DMS153 (cell line): Measurements from ENCODE around the gene IGLL5.

Experiments
- DNase-seq: peaks from one replicate; lab custom pipeline; 2025; lab: John Stamatoyannopoulos, UW

Gene IGLL5

DNA sequence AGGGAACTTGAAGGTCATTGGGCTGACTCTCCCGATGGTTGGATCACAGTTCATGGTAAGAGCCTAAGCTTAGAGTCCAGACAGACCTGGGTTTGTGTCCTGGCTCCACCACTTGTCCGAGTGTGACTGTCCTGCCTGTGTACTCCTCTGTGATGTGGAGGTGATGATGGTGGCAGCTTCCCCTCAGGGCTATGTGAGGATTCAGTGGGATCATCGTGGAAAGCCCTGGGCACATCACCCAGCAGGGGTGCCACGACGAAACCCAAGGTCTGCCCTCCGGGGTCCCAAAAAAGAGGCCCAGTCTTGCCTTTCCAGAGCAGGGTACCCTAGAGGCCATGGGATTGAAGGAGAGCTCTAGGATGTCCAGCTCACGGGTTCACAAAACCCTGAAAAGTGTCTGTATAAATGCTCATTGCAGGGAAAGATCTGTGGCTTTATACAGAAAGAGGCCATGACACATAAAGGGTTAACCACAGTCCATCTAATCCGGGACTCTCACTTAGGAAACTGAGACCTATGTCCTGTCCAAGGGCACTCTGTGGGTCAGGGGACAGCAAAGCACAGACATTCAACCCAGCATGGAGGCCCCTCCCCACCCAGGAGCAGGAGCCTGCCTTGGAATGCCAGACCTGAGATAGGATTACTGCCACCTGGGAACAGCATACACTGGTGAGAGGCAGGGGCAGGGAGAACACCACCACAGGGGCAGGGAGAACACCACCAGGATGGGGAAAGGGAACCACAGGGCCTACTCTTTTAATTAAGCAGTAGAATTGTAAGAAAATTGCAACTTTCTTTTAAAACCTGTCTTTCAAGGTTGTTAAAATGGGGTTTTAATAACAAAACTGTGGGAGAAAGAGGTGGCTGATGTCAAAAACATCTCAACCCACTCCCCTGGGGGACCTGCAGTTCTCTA lies 51.3 kb downstream of the IGLL5 start:
- DNase-seq, result no peak

DNA sequence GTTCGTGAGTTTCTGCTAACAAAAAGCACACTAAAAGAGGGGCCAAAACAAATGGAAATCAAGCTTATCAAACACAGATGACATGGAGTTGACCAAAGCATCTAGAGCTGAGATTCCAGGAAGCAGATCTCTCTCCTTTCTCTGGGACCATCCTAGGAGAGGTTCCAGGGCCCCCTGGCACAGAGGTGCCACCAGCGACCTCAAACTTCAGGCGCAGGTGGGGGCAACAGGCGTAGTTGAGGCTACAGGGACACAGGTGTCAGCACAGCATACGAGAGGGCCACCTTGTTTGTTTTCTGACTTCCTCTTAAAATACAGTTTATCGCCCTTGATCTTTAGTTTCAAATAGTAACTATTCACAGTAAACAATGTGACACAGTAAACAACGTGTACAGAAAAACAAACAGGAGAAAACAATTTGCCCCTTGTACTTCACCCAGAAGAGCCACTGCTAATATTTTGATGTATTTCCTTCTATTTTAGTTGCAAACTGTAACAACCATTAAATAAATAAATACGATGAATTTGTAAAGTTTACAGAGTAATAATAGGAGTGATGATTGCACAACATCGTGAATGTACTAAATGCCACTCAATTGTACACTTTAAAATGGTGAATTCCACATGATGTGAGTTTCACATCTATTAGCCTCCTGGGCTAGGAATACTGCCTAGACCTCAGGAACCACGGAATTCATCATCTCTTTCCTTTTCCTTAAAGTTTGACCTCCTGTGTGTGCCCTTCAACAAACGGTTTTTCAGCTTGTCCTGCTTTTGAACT lies 52.2 kb downstream of the IGLL5 start:
- DNase-seq, result no peak

DNA sequence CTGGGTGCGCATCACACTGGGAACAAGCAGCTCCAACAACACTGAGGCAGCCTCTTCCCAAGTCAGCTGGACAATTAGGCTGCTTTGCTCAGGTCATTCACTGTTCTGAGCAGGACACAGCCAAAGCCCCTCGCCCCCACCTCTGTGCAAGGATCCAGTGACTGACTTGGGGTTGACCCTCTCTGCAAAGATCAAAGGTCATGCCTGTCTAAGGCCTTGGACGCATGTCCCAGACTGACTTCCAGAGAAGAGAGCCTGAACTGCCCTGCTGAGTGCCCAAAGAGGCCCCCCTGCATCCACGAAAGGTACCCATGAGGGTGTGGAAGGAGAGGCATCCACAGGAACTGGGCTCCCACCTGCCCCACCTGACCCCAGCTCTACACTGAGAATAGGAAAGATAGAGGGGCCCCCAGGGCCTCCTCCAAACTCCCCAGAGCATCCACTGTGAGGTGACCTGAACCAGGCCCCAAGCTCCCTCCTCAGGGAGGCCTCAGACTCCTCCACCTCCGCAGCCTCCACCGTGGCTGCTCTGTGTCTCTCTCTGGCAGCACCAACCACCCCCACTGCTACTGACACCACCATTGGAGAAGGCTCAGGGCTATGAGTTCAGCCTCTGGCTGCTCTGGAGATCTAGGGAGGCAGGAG lies 53.5 kb downstream of the IGLL5 start:
- no peak for DNase-seq

DNA sequence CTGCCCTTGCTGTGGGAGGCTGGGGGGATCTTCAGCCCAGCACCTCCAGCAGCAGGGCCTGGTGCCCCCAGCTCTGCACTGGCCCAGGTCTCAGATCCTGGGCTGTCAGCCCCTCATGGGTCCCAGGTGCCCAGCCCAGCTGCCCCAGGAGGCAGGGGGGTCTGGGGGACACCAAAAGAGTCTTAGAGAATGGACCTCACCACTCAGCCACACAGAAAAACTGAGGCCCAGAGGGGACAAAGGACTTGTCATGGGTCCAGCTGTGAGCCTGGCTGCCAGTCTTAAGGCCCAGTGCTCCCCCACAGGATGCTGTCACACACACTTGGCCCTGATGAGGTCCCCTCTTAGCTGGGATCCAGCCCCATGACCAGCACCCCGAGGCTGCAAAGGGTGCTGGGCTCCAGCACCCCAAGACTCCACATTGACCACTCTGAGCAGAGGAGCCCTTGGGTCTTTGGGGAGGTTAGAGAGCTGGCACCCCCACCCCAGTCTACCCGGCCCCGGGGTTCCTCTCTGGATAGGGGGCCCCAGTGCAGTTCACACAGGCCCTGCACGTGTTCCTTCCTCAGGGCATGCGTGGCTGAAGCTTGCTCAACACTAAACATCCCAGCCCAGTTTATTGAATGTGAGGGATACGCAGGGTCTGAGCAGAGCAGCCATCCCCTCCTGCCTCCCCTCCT lies 54.4 kb downstream of the IGLL5 start:
- DNase-seq, result no peak

DNA sequence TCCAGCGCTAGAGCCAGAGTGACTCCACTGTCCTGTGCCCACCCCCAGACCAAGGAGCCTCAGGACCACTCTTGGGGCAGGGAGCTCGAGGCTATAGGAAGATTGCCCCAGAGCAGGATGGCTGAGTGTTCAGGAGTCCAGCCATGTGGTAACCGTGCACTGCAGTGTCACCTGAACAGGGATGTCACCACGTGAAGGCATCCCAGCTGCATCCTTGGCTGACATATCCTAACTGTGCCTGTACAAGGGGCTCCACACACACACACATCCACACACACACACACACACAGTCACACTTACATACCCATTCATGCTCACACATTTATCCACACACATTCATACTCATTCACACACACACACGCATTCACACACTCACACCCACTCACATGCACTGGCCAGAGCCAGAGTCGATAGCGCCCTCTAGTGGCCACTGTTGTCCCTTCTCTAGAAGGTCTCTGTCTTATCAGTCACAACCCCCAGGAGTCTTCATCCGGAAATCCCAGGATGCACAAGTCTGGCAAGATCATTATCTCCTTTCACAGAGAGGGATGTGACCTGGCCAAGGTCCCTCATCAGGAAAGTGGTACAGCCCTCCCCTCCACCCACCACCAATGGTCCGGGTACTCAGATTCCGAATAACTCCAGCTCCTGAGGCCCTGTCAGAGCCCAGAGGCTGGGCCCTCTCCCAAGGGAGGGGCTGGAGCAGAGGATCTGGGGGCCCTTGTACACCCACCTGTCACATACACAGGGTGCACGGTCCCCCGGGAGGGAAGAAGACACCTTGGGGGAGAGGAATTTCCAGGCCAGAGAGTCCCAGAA lies 55.1 kb downstream of the IGLL5 start:
- DNase-seq, result no peak

DNA sequence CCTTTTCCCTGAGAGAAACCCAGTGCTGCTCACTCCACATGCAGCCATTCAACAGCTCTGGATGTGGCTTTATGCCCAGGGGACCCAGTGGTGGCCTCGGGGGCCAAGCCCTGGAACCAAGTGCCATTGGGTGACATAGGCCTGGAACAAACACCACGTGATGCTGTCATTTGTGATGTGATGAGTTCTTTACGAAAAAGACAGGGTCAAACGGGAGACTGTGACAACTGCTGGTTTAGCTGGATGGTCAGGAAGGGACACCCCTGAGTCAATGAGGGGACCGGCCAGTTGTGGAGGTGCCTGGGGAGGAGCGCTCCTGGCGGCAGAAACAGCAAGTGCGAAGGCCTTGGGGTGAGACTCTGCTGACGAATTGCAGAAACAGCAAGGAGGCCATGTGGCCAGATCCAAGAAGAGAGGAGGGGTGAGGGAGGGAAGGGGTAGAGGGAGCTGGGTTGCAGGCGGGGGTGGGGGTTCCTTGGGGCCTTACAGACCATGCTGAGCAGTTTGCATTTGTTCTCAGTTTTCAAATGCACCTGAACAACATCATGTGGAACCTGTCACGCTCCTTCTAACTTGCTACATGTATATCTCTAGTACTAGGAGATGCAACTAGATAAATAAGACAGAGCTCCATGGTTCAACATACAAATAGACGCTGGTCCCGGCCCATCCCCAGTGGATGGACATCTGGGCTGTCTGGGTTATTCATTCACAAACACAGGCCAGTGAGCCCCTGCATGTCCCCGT lies 56.1 kb downstream of the IGLL5 start:
- DNase-seq, result no peak

DNA sequence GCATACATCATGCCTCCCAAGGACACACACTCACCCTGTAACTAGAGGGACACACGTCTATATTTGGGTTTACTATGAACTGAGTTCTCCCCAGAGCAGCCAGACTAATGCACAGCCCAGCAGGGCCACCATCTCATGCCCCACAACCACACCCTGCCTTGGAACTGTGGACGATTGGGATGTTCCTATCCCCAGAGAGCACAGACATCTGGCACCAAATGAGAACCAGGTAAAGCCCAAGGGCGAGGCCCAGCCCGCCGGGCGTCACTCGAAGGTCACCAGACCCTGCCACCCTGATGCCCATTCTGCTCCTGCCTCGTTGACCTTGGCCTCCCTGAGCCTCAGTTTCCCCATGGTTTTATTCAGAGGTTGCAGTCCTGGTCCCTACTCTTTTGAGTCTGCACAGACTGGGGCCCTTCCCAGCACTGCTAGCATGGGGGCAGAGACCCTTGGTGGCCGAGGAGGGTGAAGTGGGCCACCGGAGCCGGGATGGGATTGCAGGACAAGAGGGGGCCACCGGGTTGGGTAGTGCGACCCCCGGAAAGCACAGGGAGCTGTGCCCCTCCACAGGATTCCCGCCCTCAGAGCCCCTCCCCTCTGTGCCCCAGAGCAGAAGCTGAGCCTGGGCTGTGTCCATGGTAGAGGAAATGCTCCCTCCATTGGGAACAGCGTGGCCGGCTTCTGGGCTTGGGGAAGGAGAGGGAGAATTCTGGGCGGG lies 56.8 kb downstream of the IGLL5 start:
- no peak for DNase-seq

DNA sequence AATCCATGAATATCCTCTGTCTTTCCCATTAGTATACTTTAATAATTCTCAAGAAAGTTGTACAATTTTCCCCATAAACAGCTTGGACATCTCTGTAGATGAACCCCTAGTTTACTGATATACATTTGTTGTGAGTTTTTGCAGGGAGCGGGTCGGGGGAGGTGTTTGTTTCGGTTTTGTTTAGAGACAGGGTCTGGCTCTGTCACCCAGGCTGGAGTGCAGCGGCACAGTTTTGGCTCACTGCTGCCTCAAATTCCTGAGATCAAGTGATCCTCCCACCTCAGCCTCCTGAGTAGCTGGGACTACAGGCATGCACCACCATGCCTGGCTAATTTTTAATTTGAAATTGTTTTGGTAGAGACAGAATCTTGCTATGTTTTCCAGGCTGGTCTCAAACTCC lies 57.6 kb downstream of the IGLL5 start:
- no peak for DNase-seq
